AG04449 (cell line): ENCODE data around the gene PLEKHG4.

Experiments
- CTCF ChIA-PET: fragments of 350-600 bp; formaldehyde crosslinking; extraction: SDS; loops from one replicate; lab custom pipeline; 2021; ENCODE audit warnings: antibody characterized with exemption; lab: Yijun Ruan, JAX
- POLR2A ChIA-PET: fragments of 400-600, 350-600 bp; formaldehyde crosslinking; extraction: SDS; loops from one replicate; lab custom pipeline; 2020; ENCODE audit warnings: antibody characterized with exemption, inconsistent platforms; lab: Yijun Ruan, JAX
- DNase-seq: peaks from one replicate; pipeline ENCODE4 v3.0.0-alpha.2; 2010; ENCODE audit warnings: low read depth, low spot score
- H3K4me3 ChIP-seq: 2 replicates; pipeline ENCODE4 v1.5.1; 2011; ENCODE audit warnings: low read depth, mild to moderate bottlenecking, control low read depth, low read length
- CTCF ChIP-seq: IDR thresholded peaks from one replicate; pipeline ENCODE4 v1.5.1; 2011; ENCODE audit warnings: mild to moderate bottlenecking, moderate library complexity, low read length, control low read depth, inconsistent platforms; ENCODE audit not compliant: insufficient read depth; ENCODE audit errors: missing control alignments

Gene PLEKHG4

GRCh38 chr16:67279296-67280089 is at the start of gene PLEKHG4:
TSS of gene PLEKHG4 (plus strand) at chr16:67279532. CDS start at chr16:67280045, 513 bp downstream.
- no peak for DNase-seq
- H3K4me3 ChIP-seq: peak within 1 kb of the TSS; percentile 71
- peak; percentile 61 for TF ChIP-seq CTCF
- ChIA-PET POLR2A (interaction anchor here (1.0 kb wide), 1 partner anchor 32 kb away, joined by 3 read pairs; no protein-coding TSS in a partner anchor), CTCF (interaction anchor here (0.7 to 2.7 kb wide), 17 partner anchors 8 to 149 kb away, joined by 3 to 15 read pairs (median 5); no protein-coding TSS in a partner anchor)

- H3K4me3 ChIP-seq: no peak overlapping the region
- CTCF ChIA-PET: no interaction called here
- DNase-seq: no peak
- TF ChIP-seq CTCF: no peak
- POLR2A ChIA-PET: interaction anchor here (0.8 to 4.3 kb wide), 2 partner anchors 9 to 14 kb away, joined by 3 to 20 read pairs; no protein-coding TSS in a partner anchor
Observed at GRCh38 chr16:67229906-67230808, 49.2 kb upstream of the PLEKHG4 start.

- TF ChIP-seq CTCF: no peak
- no peak for DNase-seq
- ChIA-PET POLR2A (interaction anchor here (0.8 to 2.0 kb wide), 3 partner anchors 10 to 14 kb away, joined by 3 to 6 read pairs (median 3); no protein-coding TSS in a partner anchor), CTCF (interaction anchor here (1.5 kb wide), 1 partner anchor 197 kb away, joined by 6 read pairs; no protein-coding TSS in a partner anchor)
- H3K4me3 ChIP-seq: no peak overlapping the region
Observed at GRCh38 chr16:67230809-67231660, 48.3 kb upstream of the PLEKHG4 start.

- POLR2A ChIA-PET: no interaction called here
- no peak overlapping the region for H3K4me3 ChIP-seq
- CTCF ChIA-PET: interaction anchor here (1.5 to 2.3 kb wide), 2 partner anchors 11 to 286 kb away, joined by 3 to 8 read pairs; no protein-coding TSS in a partner anchor
- TF ChIP-seq CTCF: no peak
- no peak for DNase-seq
Observed at GRCh38 chr16:67233596-67233995, 45.7 kb upstream of the PLEKHG4 start.

- ChIA-PET POLR2A (interaction anchor here (0.6 kb wide), 1 partner anchor 426 kb away, joined by 3 read pairs; the partner anchor contains the start of gene ACD), CTCF (interaction anchor here (1.5 to 2.3 kb wide), 2 partner anchors 11 to 287 kb away, joined by 3 to 8 read pairs; no protein-coding TSS in a partner anchor)
Observed at GRCh38 chr16:67234180-67234597, 45.1 kb upstream of the PLEKHG4 start.

More at GRCh38 chr16:67234180-67234597, 45.1 kb upstream of the PLEKHG4 start:
- DNase-seq: no peak
- TF ChIP-seq CTCF: no peak
- H3K4me3 ChIP-seq: no peak overlapping the region
